Measurements from ENCODE around the gene ABRACL.
A peak's percentile ranks its signal among the peaks of the same experiment; 100 is the strongest.
"Not testable (repeated sequence)": the region's sequence is repeated elsewhere in the genome, so short reads cannot be mapped to it uniquely, and the experiment has no call there.

The ABRACL gene

DNA sequence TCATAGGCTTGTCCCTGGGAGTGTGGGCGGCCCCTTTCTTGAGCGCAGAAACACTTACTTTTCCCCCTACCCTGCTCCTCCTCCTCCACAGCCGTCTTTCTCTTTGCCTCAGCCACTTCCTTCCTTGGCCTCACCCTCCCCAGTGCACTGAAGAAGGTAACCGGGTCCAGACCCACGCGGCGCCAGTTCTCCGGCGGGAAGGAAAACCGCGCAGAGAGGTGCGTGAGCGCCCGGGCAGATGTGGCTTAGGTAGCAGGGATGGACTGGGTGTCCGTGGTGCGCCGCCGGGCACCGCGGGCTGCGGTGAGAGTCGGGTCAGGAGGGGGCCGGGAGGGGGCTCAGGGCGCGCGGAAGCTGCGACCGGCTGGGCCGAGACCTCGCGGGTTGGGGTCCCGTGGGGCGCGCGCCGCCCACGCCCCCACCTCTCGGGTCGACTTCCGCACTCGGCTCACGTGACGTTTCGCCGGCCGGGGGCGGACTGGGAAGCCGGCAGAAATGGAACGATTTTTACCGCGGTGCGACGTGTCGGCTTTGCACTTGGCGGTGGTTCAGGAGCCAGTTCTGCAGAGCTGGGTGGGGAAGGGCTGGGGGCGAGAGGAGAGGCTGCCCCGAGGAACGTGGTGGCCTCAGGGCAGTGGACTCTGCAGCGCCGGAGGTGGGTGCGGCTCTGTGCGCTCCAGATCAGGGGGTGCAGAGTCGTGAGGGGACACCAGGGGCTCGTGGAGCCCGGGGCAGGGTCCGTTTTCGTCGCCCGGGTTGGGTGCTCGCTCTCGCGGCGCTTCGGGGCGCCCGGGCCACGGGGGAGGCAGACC lies at the start of gene ABRACL:
Gene ABRACL, plus strand, starts transcription at position 88 of the 812 bp plus-strand sequence. CDS start 5,416 bp downstream, outside the sequence.
- peak; percentile 63 to 64 for DNase-seq

DNA sequence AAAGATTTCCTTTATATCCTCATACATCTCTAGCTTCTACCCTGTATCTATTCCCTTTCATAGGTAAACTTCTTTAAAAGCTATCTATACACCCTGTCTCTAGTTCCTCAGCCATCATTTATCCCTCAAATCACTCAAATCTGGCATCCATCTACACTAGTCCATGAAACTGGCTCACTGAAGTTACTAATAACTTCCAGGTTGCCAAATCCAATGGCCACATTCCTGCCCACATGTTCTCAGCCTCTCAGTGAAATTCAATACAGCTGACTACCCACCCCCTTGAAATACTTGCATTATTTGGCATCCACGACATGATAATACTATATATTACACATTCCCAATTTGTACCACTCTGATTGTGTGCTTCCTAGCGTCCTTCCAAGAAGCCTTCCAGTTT lies 49.2 kb upstream of the ABRACL start:
- DNase-seq, result no peak
- TF ChIP-seq POLR2A (IDR thresholded peaks at IDR 0.05; ENCODE audit: low read length) (no peak), GATA1 (IDR thresholded peaks at IDR 0.05; ENCODE audit: low read depth, low read length) (no peak)

More for the DNA sequence above, at the start of gene ABRACL:
- peak; percentile 62 for TF ChIP-seq POLR2A (IDR thresholded peaks at IDR 0.05; ENCODE audit: low read length)
- no peak for TF ChIP-seq GATA1 (IDR thresholded peaks at IDR 0.05; ENCODE audit: low read depth, low read length)

GRCh38 chr6:138979813-138980668 lies 48.5 kb upstream of the ABRACL start:
- TF ChIP-seq GATA1 (IDR thresholded peaks at IDR 0.05; ENCODE audit: low read depth, low read length), result no peak
- TF ChIP-seq POLR2A (IDR thresholded peaks at IDR 0.05; ENCODE audit: low read length), result no peak
- DNase-seq, result no peak

GRCh38 chr6:138981416-138981815 lies 47.1 kb upstream of the ABRACL start:
- no peak for TF ChIP-seq POLR2A (IDR thresholded peaks at IDR 0.05; ENCODE audit: low read length)
- peak in 1 of 2 experiments; percentile 14 for DNase-seq

GRCh38 chr6:138986578-138986977 lies 42.0 kb upstream of the ABRACL start:
- peak; percentile 44 to 56 for DNase-seq
- TF ChIP-seq GATA1 (IDR thresholded peaks at IDR 0.05; ENCODE audit: low read depth, low read length) (no peak), POLR2A (IDR thresholded peaks at IDR 0.05; ENCODE audit: low read length) (no peak)

- no peak for TF ChIP-seq GATA1 (IDR thresholded peaks at IDR 0.05; ENCODE audit: low read depth, low read length)
- no peak for TF ChIP-seq POLR2A (IDR thresholded peaks at IDR 0.05; ENCODE audit: low read length)
- DNase-seq, result peak in 1 of 2 experiments; percentile 38
Measured at GRCh38 chr6:138987080-138987642, 41.4 kb upstream of the ABRACL start.

- DNase-seq, result peak; percentile 89 to 93
- TF ChIP-seq POLR2A (IDR thresholded peaks at IDR 0.05; ENCODE audit: low read length) (peak; percentile 55), GATA1 (IDR thresholded peaks at IDR 0.05; ENCODE audit: low read depth, low read length) (no peak)
Measured at GRCh38 chr6:138987643-138988468, 40.7 kb upstream of the ABRACL start, which contains the start of gene REPS1. REPS1 (minus strand) TSS chr6:138988253; CDS start chr6:138987682, 571 bp downstream.

DNA sequence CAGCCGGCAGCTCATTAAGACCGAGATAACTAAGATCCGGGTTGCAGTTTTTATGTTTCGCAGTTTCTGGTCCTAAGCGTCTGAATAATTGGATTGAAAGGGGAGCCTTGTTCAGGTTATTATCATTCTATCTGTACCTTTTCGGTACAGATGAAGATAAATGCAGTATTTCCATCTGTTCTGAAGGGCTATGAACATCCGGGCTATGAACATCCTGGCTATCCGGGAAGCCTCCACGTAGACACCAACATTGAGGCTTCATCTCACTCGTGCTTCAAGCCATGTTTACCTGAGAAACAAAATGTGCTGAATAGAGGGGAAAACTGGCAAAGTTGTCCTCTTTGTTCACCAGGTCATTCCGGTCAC lies 40.1 kb upstream of the ABRACL start:
- TF ChIP-seq GATA1 (IDR thresholded peaks at IDR 0.05; ENCODE audit: low read depth, low read length) (no peak), POLR2A (IDR thresholded peaks at IDR 0.05; ENCODE audit: low read length) (no peak)
- no peak for DNase-seq

- no peak for TF ChIP-seq GATA1 (IDR thresholded peaks at IDR 0.05; ENCODE audit: low read depth, low read length)
- TF ChIP-seq POLR2A (IDR thresholded peaks at IDR 0.05; ENCODE audit: low read length), result no peak
- no peak for DNase-seq
Measured at GRCh38 chr6:138989098-138989983, 39.2 kb upstream of the ABRACL start.

GRCh38 chr6:138991206-138991605 lies 37.3 kb upstream of the ABRACL start:
- no peak for TF ChIP-seq GATA1 (IDR thresholded peaks at IDR 0.05; ENCODE audit: low read depth, low read length)
- TF ChIP-seq POLR2A (IDR thresholded peaks at IDR 0.05; ENCODE audit: low read length), result no peak
- DNase-seq, result no peak

- DNase-seq, result not testable (repeated sequence)
Measured at GRCh38 chr6:138992965-138993364, 35.6 kb upstream of the ABRACL start.

DNA sequence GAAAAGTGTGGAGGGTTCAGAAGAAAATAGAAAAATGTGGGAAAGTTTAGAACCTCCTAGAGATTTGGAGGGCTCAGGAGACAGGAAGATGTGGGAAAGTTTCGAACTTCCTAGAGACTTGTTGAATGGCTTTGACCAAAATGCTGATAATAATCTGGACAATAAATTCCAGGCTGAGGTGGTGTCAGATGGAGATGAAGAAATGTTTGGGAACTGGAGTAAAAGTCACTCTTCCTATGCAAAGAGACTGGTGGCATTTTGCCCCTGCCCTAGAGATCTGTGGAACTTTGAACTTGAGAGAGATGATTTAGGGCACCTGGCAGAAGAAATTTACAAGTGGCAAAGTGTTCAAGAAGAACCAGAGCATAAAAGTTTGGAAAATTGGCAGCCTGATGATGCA lies 35.1 kb upstream of the ABRACL start:
- DNase-seq, result not testable (repeated sequence)

DNA sequence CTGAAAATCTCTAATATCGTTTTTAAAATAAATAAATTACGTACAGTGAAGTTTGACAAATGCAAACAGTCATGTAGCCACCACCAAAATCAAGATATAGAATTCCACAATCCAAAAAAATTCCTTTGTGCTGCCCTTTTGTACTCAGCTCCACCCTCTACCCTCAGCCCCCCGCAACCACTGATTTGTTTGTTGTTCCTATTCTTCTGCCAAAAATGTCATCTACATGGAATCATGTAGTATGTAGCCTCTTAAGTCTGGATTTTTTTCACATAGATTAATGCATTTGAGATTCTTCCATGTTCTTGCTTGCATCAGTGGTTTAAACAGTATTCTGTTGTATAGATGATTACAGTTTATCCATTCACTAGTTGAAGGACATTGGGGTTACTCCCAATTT lies 32.0 kb upstream of the ABRACL start:
- TF ChIP-seq POLR2A (IDR thresholded peaks at IDR 0.05; ENCODE audit: low read length), result no peak
- no peak for TF ChIP-seq GATA1 (IDR thresholded peaks at IDR 0.05; ENCODE audit: low read depth, low read length)
- no peak for DNase-seq
